GM21447 (cell line): ENCODE data around the gene LCN6.
"Not testable (repeated sequence)": the region's sequence is repeated elsewhere in the genome, so short reads cannot be mapped to it uniquely, and the experiment has no call there.

Experiments
- ATAC-seq: cut with Tn5 transposase; IDR thresholded peaks from one replicate; pipeline ENCODE4 v1.9.1; 2021; ENCODE audit not compliant: unreplicated experiment

LCN6 gene

GRCh38 chr9:136784249-136784996, 36.1 kb upstream of the LCN6 start:
- no peak for ATAC-seq

- ATAC-seq, result no peak
These were observed 34.1 kb upstream of the LCN6 start for GRCh38 chr9:136782452-136782851.

GRCh38 chr9:136779808-136780207, 31.5 kb upstream of the LCN6 start:
- no peak for ATAC-seq

GRCh38 chr9:136777359-136777758, 29.0 kb upstream of the LCN6 start:
- no peak for ATAC-seq

- no peak for ATAC-seq
These were observed 28.6 kb upstream of the LCN6 start for GRCh38 chr9:136776947-136777346.

GRCh38 chr9:136775191-136775590, 26.9 kb upstream of the LCN6 start:
- no peak for ATAC-seq

GRCh38 chr9:136774416-136775045, 26.2 kb upstream of the LCN6 start:
- no peak for ATAC-seq

- no peak for ATAC-seq
These were observed 25.2 kb upstream of the LCN6 start for GRCh38 chr9:136773386-136774044.

GRCh38 chr9:136771907-136772415, 23.6 kb upstream of the LCN6 start:
- ATAC-seq, result no peak

- ATAC-seq, result no peak
These were observed 21.4 kb upstream of the LCN6 start for GRCh38 chr9:136769710-136770191.

- ATAC-seq, result not testable (repeated sequence)
These were observed 18.2 kb upstream of the LCN6 start for GRCh38 chr9:136766410-136767120.

- peak; percentile 63 for ATAC-seq
These were observed 17.6 kb upstream of the LCN6 start for GRCh38 chr9:136765745-136766409.

GRCh38 chr9:136765041-136765440, 16.7 kb upstream of the LCN6 start:
- no peak for ATAC-seq

- no peak for ATAC-seq
These were observed 16.1 kb upstream of the LCN6 start, which contains the start of gene LCN15 for GRCh38 chr9:136764301-136764891. Gene LCN15 (minus strand): TSS chr9:136764518. CDS start chr9:136764488, 30 bp downstream.

GRCh38 chr9:136763649-136764035, 15.3 kb upstream of the LCN6 start:
- ATAC-seq, result no peak

- ATAC-seq, result no peak
These were observed 14.8 kb upstream of the LCN6 start for GRCh38 chr9:136762915-136763648.

GRCh38 chr9:136762221-136762691, 13.9 kb upstream of the LCN6 start:
- ATAC-seq, result no peak

GRCh38 chr9:136761545-136761981, 13.2 kb upstream of the LCN6 start:
- no peak for ATAC-seq

GRCh38 chr9:136760834-136761544, 12.7 kb upstream of the LCN6 start:
- not testable (repeated sequence) for ATAC-seq
